ENCODE measurements around the gene ATP6V1E1. TPM values are rescaled to one million over a fixed set of nuclear protein-coding genes. Genes with fewer than 3 reads are reported as not detected.

The ATP6V1E1 gene
- total and polyA plus RNA-seq, 10 of the 15 experiments (the other 5 are each of a cell fraction or from before 2014, with no cell fraction given), result 66.7 to 128 (median 87.9) TPM

GRCh38 chr22:17629173-17629489 is 582 bp upstream of the ATP6V1E1 start:
- intact Hi-C loops (cut with micrococcal nuclease; ENCODE audit: unreplicated experiment), result loop anchor here (5.0 kb wide), 1 partner anchor 148 kb away; no protein-coding TSS in a partner anchor
- no TSS peak for BruUV-seq (replicated peaks)
- H3K79me2 ChIP-seq (ENCODE audit: control insufficient read depth, insufficient read depth, low read length), result peaks cover 25% of the 10 kb centered on the region
- no peaks in the 10 kb centered on the region for H3K27me3 ChIP-seq (replicated peaks in 1 of 2; ENCODE audit: control insufficient read depth in 2 of 2, insufficient read depth in 2 of 2, low read length in 1 of 2)
- H3K4me2 ChIP-seq (ENCODE audit: control insufficient read depth, insufficient read depth), result peak overlapping the region; percentile 66; the same call in 1 of the 2 replicates
- 0% methylated on average over 1 of the region's 1 CpG for WGBS (ENCODE audit: insufficient coverage, insufficient replicate concordance, low lambda C conversion rate, missing lambda C conversion rate)
- POLR2A ChIA-PET, result no interaction called here
- in situ Hi-C loops (cut with MboI), result loop anchor here (25.0 kb wide), 1 partner anchor 1808 kb away; the partner anchor contains the start of genes C22orf39, HIRA and MRPL40
- H3K9me3 ChIP-seq (replicated peaks; ENCODE audit: control insufficient read depth, insufficient read depth, low read length), result no peaks in the 10 kb centered on the region
- peak overlapping the region; percentile 90 for H2AFZ ChIP-seq (ENCODE audit: control insufficient read depth, low read depth, low read length)
- DNase-seq (ENCODE audit: low read depth, low spot score) (no peak), FAIRE-seq (no peak), ATAC-seq (peak; percentile 7)
- no peak for TF ChIP-seq NRF1 (conservative IDR thresholded peaks at IDR 0.05; ENCODE audit: low read depth, low read length)
- TF ChIP-seq CREM (IDR thresholded peaks at IDR 0.05; ENCODE audit: low read depth), result no peak
- 0 out of 2 replicates have a peak, but pooled peaks have one; percentile 38 for TF ChIP-seq PAX8 (IDR thresholded peaks at IDR 0.05)
- no peaks in the 10 kb centered on the region for H3K4me1 ChIP-seq (ENCODE audit: control insufficient read depth, insufficient read depth, low read length)
- CTCF ChIA-PET, result interaction anchor here (1.2 kb wide), 2 partner anchors 71 to 447 kb away, joined by 3 to 4 read pairs; no protein-coding TSS in a partner anchor
- no peaks in the 10 kb centered on the region for H3K36me3 ChIP-seq (ENCODE audit: control insufficient read depth in 2 of 2, insufficient read depth in 2 of 2, low read length in 1 of 2)
- no peaks in the 10 kb centered on the region for H4K20me1 ChIP-seq (ENCODE audit: control insufficient read depth, insufficient read depth)
- SMC1A ChIA-PET (ENCODE audit: uncharacterized antibody, unreplicated experiment), result no interaction called here
- RAD21 ChIA-PET (ENCODE audit: unreplicated experiment), result no interaction called here
- peak overlapping the region; percentile 98 for H3K4me3 ChIP-seq
- H3K27ac ChIP-seq (ENCODE audit: control insufficient read depth, insufficient read depth), result peak overlapping the region; percentile 76
- H3K9ac ChIP-seq (ENCODE audit: control insufficient read depth, insufficient read depth, low read length), result peak overlapping the region; percentile 94

DNA sequence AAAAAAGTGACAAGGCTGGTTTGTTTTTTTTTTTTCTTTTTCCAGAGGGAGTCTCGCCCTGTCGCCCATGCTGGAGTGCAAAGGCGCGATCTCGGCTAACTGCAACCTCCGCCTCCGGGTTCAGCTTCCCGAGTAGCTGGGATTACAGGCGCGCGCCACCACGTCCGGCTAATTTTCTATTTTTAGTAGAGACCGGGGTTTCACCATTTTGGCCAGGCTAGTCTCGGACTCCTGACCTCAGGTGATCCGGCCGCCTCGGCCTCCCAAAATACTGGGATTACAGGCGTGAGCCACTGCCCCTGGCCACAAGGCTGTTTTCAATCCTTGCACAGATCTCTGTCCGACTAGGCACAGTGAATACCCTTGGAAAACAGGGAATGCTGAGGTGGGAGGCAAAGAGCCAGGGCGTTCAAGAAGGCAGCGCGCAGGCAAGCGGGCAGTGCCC is 566 bp downstream of the ATP6V1E1 start:
- H3K27ac ChIP-seq (ENCODE audit: control insufficient read depth, insufficient read depth), result peak overlapping the region; percentile 76
- ChIA-PET POLR2A (interaction anchor here (0.6 to 0.7 kb wide), 2 partner anchors 10 to 703 kb away, joined by 3 read pairs; no protein-coding TSS in a partner anchor), CTCF (interaction anchor here (0.7 to 1.2 kb wide), 2 partner anchors 10 to 448 kb away, joined by 3 read pairs; no protein-coding TSS in a partner anchor), RAD21 (ENCODE audit: unreplicated experiment) (interaction anchor here (0.7 kb wide), 1 partner anchor 70 kb away, joined by 3 read pairs; no protein-coding TSS in a partner anchor), SMC1A (ENCODE audit: uncharacterized antibody, unreplicated experiment) (no interaction called here)
- H3K4me2 ChIP-seq (ENCODE audit: control insufficient read depth, insufficient read depth), result peak overlapping the region; percentile 77
- no peaks in the 10 kb centered on the region for H3K27me3 ChIP-seq (replicated peaks in 1 of 2; ENCODE audit: control insufficient read depth in 2 of 2, insufficient read depth in 2 of 2, low read length in 1 of 2)
- 3% methylated on average over 24 of the region's 24 CpGs for WGBS (ENCODE audit: insufficient coverage, insufficient replicate concordance, low lambda C conversion rate, missing lambda C conversion rate)
- in situ Hi-C loops (cut with MboI), result loop anchor here (25.0 kb wide), 1 partner anchor 1809 kb away; the partner anchor contains the start of genes C22orf39, HIRA and MRPL40
- H3K79me2 ChIP-seq (ENCODE audit: control insufficient read depth, insufficient read depth, low read length), result peaks cover 28% of the 10 kb centered on the region
- DNase-seq (ENCODE audit: low read depth, low spot score) (no peak), ATAC-seq (peak; percentile 5; the same call in 2 of the 3 replicates), FAIRE-seq (no peak)
- intact Hi-C loops (cut with micrococcal nuclease; ENCODE audit: unreplicated experiment), result loop anchor here (5.0 kb wide), 1 partner anchor 149 kb away; no protein-coding TSS in a partner anchor
- H3K4me3 ChIP-seq, result peak overlapping the region; percentile 98
- H3K9ac ChIP-seq (ENCODE audit: control insufficient read depth, insufficient read depth, low read length), result peak overlapping the region; percentile 94
- no peaks in the 10 kb centered on the region for H3K4me1 ChIP-seq (ENCODE audit: control insufficient read depth, insufficient read depth, low read length)
- TF ChIP-seq HDAC6 (IDR thresholded peaks at IDR 0.05; ENCODE audit: unreplicated experiment) (peak; percentile 31), IKZF2 (IDR thresholded peaks at IDR 0.05) (peak in 1 of 2 experiments; percentile 11; a peak in 1 of 4 replicates), MYB (IDR thresholded peaks at IDR 0.05; ENCODE audit: borderline replicate concordance, low read depth, low read length) (no peak), YY1 (IDR thresholded peaks at IDR 0.05; ENCODE audit: low read depth, low read length) (0 out of 2 replicates have a peak, but pooled peaks have one; percentile 4)
- no peak overlapping the region for H2AFZ ChIP-seq (ENCODE audit: control insufficient read depth, low read depth, low read length)
- peaks cover 0 to 4% of the 10 kb centered on the region in 2 experiments; a peak in 1 of 4 replicates for H3K36me3 ChIP-seq (ENCODE audit: control insufficient read depth in 2 of 2, insufficient read depth in 2 of 2, low read length in 1 of 2)
- BruUV-seq (replicated peaks), result TSS peak; percentile 94
- no peaks in the 10 kb centered on the region for H3K9me3 ChIP-seq (replicated peaks; ENCODE audit: control insufficient read depth, insufficient read depth, low read length)
- no peaks in the 10 kb centered on the region for H4K20me1 ChIP-seq (ENCODE audit: control insufficient read depth, insufficient read depth)

All from GM12878 (cell line).